Brain pericyte (primary cell): ENCODE data around the gene SRP68.

Experiments
- DNase-seq: peaks from one replicate; pipeline ENCODE4 v3.0.0-alpha.2; 2012; ENCODE audit warnings: low read depth, low spot score

Gene SRP68

DNA sequence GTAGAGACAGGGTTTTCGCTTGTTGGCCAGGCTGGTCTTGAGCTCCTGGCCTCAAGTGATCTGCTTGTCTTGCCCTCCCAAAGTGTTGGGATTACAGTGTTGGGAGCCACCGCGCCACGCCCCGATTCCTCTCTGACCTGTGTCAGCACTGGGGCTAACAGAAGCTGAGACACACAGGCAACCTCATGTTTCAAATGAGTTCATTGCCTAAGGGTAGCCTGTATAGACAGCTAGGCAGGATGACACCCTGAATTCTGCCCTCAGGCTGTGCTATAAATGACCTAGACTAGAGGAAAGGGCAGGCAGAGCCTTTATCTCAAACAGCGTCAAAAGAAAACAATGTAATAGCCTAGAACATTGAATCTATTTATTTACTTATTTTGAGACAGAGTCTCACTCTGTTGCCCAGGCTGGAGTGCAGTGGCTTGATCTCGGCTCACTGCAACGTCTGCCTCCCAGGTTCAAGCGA, 74.0 kb downstream of the SRP68 start:
- no peak for DNase-seq

GRCh38 chr17:75996665-75997590, 75.4 kb downstream of the SRP68 start:
- DNase-seq = no peak

- DNase-seq = no peak
These were observed 76.9 kb downstream of the SRP68 start for GRCh38 chr17:75995385-75995925.

DNA sequence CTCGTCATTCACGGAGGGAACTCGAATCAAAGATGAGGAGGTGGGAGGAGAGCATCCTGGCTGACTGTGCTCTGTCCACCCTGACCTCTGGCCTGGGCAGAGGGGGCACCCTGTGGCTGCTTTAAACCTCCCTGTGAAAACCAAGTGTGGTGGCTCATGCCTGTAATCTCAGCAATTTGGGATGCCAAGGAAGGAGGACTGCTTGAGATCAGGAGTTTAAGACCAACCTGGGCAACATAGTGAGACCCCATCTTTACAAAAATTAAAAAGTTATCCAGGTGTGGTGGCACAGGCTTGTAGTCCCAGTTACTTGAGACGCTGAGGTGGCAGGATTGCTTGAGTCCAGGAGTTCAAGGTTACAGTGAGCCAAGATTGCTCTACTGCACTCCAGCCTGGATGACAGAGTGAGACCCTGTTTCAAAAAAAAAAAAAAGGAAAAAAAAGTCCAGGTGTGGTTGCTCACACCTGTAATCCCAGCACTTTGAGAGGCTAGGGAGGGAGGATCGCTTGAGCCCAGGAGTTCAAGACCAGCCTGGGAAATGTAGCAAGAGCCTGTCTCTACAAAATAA, 77.4 kb downstream of the SRP68 start:
- no peak for DNase-seq

- no peak for DNase-seq
These were observed 80.9 kb downstream of the SRP68 start for GRCh38 chr17:75991396-75991795.
